Measurements from ENCODE around the gene CXCR4. TPM values are rescaled to one million over a fixed set of nuclear protein-coding genes. Genes with fewer than 3 reads are reported as not detected.

The CXCR4 gene
- total and polyA plus RNA-seq, 10 of the 15 experiments (the other 5 are each of a cell fraction or from before 2014, with no cell fraction given): 31.1 to 749 (median 52.7) TPM

GRCh38 chr2:136086253-136087016 is 31.5 kb downstream of the CXCR4 start:
- FAIRE-seq: no peak
- no peaks in the 10 kb centered on the region for H4K20me1 ChIP-seq (ENCODE audit: control insufficient read depth, insufficient read depth)
- POLR2A ChIA-PET: interaction anchor here (0.8 to 1.6 kb wide), 3 partner anchors 10 to 23 kb away, joined by 3 to 4 read pairs (median 3); no protein-coding TSS in a partner anchor
- no TSS peak for BruUV-seq (replicated peaks)
- TF ChIP-seq NR2C1 (IDR thresholded peaks at IDR 0.05) (no peak), MTA2 (IDR thresholded peaks at IDR 0.05; ENCODE audit: low read depth) (no peak)
- TF ChIP-seq, protein P1, sequence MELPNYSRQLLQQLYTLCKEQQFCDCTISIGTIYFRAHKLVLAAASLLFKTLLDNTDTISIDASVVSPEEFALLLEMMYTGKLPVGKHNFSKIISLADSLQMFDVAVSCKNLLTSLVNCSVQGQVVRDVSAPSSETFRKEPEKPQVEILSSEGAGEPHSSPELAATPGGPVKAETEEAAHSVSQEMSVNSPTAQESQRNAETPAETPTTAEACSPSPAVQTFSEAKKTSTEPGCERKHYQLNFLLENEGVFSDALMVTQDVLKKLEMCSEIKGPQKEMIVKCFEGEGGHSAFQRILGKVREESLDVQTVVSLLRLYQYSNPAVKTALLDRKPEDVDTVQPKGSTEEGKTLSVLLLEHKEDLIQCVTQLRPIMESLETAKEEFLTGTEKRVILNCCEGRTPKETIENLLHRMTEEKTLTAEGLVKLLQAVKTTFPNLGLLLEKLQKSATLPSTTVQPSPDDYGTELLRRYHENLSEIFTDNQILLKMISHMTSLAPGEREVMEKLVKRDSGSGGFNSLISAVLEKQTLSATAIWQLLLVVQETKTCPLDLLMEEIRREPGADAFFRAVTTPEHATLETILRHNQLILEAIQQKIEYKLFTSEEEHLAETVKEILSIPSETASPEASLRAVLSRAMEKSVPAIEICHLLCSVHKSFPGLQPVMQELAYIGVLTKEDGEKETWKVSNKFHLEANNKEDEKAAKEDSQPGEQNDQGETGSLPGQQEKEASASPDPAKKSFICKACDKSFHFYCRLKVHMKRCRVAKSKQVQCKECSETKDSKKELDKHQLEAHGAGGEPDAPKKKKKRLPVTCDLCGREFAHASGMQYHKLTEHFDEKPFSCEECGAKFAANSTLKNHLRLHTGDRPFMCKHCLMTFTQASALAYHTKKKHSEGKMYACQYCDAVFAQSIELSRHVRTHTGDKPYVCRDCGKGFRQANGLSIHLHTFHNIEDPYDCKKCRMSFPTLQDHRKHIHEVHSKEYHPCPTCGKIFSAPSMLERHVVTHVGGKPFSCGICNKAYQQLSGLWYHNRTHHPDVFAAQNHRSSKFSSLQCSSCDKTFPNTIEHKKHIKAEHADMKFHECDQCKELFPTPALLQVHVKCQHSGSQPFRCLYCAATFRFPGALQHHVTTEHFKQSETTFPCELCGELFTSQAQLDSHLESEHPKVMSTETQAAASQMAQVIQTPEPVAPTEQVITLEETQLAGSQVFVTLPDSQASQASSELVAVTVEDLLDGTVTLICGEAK (IDR thresholded peaks at IDR 0.05; ENCODE audit: borderline replicate concordance): no peak
- in situ Hi-C loops (cut with MboI): no loop called here
- H2AFZ ChIP-seq (ENCODE audit: control insufficient read depth, low read depth, low read length): no peak overlapping the region
- WGBS (ENCODE audit: insufficient coverage, insufficient replicate concordance, low lambda C conversion rate, missing lambda C conversion rate): 60% methylated on average over 4 of the region's 4 CpGs
- H3K9ac ChIP-seq (ENCODE audit: control insufficient read depth, insufficient read depth, low read length): no peak overlapping the region
- CTCF ChIA-PET: interaction anchor here (0.6 to 1.7 kb wide), 5 partner anchors 10 to 1136 kb away, joined by 3 to 6 read pairs (median 3); no protein-coding TSS in a partner anchor
- intact Hi-C loops (cut with micrococcal nuclease; ENCODE audit: unreplicated experiment): no loop called here
- no peaks in the 10 kb centered on the region for H3K36me3 ChIP-seq (ENCODE audit: control insufficient read depth in 2 of 2, insufficient read depth in 2 of 2, low read length in 1 of 2)
- ATAC-seq: peak; percentile 51
- no peaks in the 10 kb centered on the region for H3K27me3 ChIP-seq (replicated peaks in 1 of 2; ENCODE audit: control insufficient read depth in 2 of 2, insufficient read depth in 2 of 2, low read length in 1 of 2)
- no peak overlapping the region for H3K4me2 ChIP-seq (ENCODE audit: control insufficient read depth, insufficient read depth)
- no peaks in the 10 kb centered on the region; the same call in 2 of the 3 replicates for H3K9me3 ChIP-seq (replicated peaks; ENCODE audit: control insufficient read depth, insufficient read depth, low read length)
- SMC1A ChIA-PET (ENCODE audit: uncharacterized antibody, unreplicated experiment): interaction anchor here (0.9 to 3.3 kb wide), 11 partner anchors 9 to 172 kb away, joined by 3 to 26 read pairs (median 4); no protein-coding TSS in a partner anchor
- RAD21 ChIA-PET (ENCODE audit: unreplicated experiment): interaction anchor here (1.1 to 1.3 kb wide), 2 partner anchors 21 to 27 kb away, joined by 5 read pairs; no protein-coding TSS in a partner anchor
- H3K79me2 ChIP-seq (ENCODE audit: control insufficient read depth, insufficient read depth, low read length): no peaks in the 10 kb centered on the region
- no peak overlapping the region for H3K4me3 ChIP-seq
- no peak overlapping the region for H3K27ac ChIP-seq (ENCODE audit: control insufficient read depth, insufficient read depth)
- DNase-seq (ENCODE audit: low read depth, low spot score): no peak
- H3K4me1 ChIP-seq (ENCODE audit: control insufficient read depth, insufficient read depth, low read length): no peaks in the 10 kb centered on the region

All from GM12878 (cell line).